IPS-15b (cell line): Measurements from ENCODE around the gene TDRD7.

Source experiments
- H3K27me3 ChIP-seq: one replicate; pipeline ENCODE4 v1.6.1; 2013; ENCODE audit warnings: low read length; ENCODE audit not compliant: control insufficient read depth, insufficient read depth
- H3K36me3 ChIP-seq: one replicate; pipeline ENCODE4 v1.6.1; 2013; ENCODE audit warnings: low read length; ENCODE audit not compliant: control insufficient read depth, insufficient read depth
- H3K4me1 ChIP-seq: one replicate; pipeline ENCODE4 v1.6.1; 2013; ENCODE audit warnings: mild to moderate bottlenecking, low read length; ENCODE audit not compliant: control insufficient read depth, insufficient read depth
- H3K4me3 ChIP-seq: one replicate; pipeline ENCODE4 v1.5.1; 2013; ENCODE audit warnings: low read depth, low read length
- H3K9ac ChIP-seq: one replicate; pipeline ENCODE4 v1.6.1; 2013; ENCODE audit warnings: low read depth, mild to moderate bottlenecking, low read length
- H3K9me3 ChIP-seq: one replicate; pipeline ENCODE4 v1.6.1; 2013; ENCODE audit warnings: mild to moderate bottlenecking, low read length; ENCODE audit not compliant: control insufficient read depth, insufficient read depth

Gene TDRD7

GRCh38 chr9:97411789-97412625 lies at the start of gene TDRD7:
TSS of gene TDRD7 (plus strand) at chr9:97412096. CDS start at chr9:97428466, 16,370 bp downstream.
- Histone ChIP-seq H3K36me3 (no peaks in the 10 kb centered on the region), H3K27me3 (peaks cover 22% of the 10 kb centered on the region), H3K9me3 (no peaks in the 10 kb centered on the region), H3K4me1 (no peaks in the 10 kb centered on the region), H3K9ac (peak within 1 kb of the TSS; percentile 38), H3K4me3 (peak within 1 kb of the TSS; percentile 68)

- Histone ChIP-seq H3K4me1 (peaks cover 10% of the 10 kb centered on the region), H3K27me3 (no peaks in the 10 kb centered on the region), H3K36me3 (peaks cover 6% of the 10 kb centered on the region), H3K9me3 (no peaks in the 10 kb centered on the region), H3K4me3 (no peak overlapping the region), H3K9ac (no peak overlapping the region)
Observed at GRCh38 chr9:97362777-97363545, 48.9 kb upstream of the TDRD7 start.

- Histone ChIP-seq H3K9me3 (no peaks in the 10 kb centered on the region), H3K4me3 (no peak overlapping the region), H3K9ac (peak overlapping the region; percentile 24), H3K4me1 (peaks cover 10% of the 10 kb centered on the region), H3K27me3 (no peaks in the 10 kb centered on the region), H3K36me3 (peaks cover 6% of the 10 kb centered on the region)
Observed at GRCh38 chr9:97363661-97364299, 48.1 kb upstream of the TDRD7 start.

- no peak overlapping the region for H3K4me3 ChIP-seq
- peaks cover 6% of the 10 kb centered on the region for H3K36me3 ChIP-seq
- no peaks in the 10 kb centered on the region for H3K27me3 ChIP-seq
- H3K9me3 ChIP-seq: no peaks in the 10 kb centered on the region
- no peak overlapping the region for H3K9ac ChIP-seq
- peaks cover 10% of the 10 kb centered on the region for H3K4me1 ChIP-seq
Observed at GRCh38 chr9:97364769-97365490, 47.0 kb upstream of the TDRD7 start.

GRCh38 chr9:97365634-97366033 lies 46.3 kb upstream of the TDRD7 start:
- Histone ChIP-seq H3K9ac (no peak overlapping the region), H3K4me3 (no peak overlapping the region), H3K36me3 (peaks cover 9% of the 10 kb centered on the region), H3K9me3 (no peaks in the 10 kb centered on the region), H3K27me3 (no peaks in the 10 kb centered on the region), H3K4me1 (peaks cover 10% of the 10 kb centered on the region)

GRCh38 chr9:97366476-97366875 lies 45.4 kb upstream of the TDRD7 start:
- Histone ChIP-seq H3K4me3 (no peak overlapping the region), H3K27me3 (no peaks in the 10 kb centered on the region), H3K4me1 (peaks cover 10% of the 10 kb centered on the region), H3K9me3 (no peaks in the 10 kb centered on the region), H3K36me3 (peaks cover 9% of the 10 kb centered on the region), H3K9ac (no peak overlapping the region)

GRCh38 chr9:97366889-97367288 lies 45.0 kb upstream of the TDRD7 start:
- no peak overlapping the region for H3K9ac ChIP-seq
- no peaks in the 10 kb centered on the region for H3K9me3 ChIP-seq
- peaks cover 6% of the 10 kb centered on the region for H3K36me3 ChIP-seq
- H3K4me1 ChIP-seq: peaks cover 10% of the 10 kb centered on the region
- H3K27me3 ChIP-seq: no peaks in the 10 kb centered on the region
- H3K4me3 ChIP-seq: no peak overlapping the region

GRCh38 chr9:97367729-97368128 lies 44.2 kb upstream of the TDRD7 start:
- Histone ChIP-seq H3K9me3 (no peaks in the 10 kb centered on the region), H3K4me1 (peaks cover 7% of the 10 kb centered on the region), H3K4me3 (no peak overlapping the region)

GRCh38 chr9:97368964-97369363 lies 42.9 kb upstream of the TDRD7 start:
- H3K4me3 ChIP-seq: no peak overlapping the region

More at GRCh38 chr9:97367729-97368128, 44.2 kb upstream of the TDRD7 start:
- H3K27me3 ChIP-seq: no peaks in the 10 kb centered on the region
- no peak overlapping the region for H3K9ac ChIP-seq
- H3K36me3 ChIP-seq: peaks cover 4% of the 10 kb centered on the region

GRCh38 chr9:97372580-97372979 lies 39.3 kb upstream of the TDRD7 start:
- no peaks in the 10 kb centered on the region for H3K4me1 ChIP-seq
- H3K9ac ChIP-seq: no peak overlapping the region
- H3K36me3 ChIP-seq: peaks cover 4% of the 10 kb centered on the region
- no peaks in the 10 kb centered on the region for H3K27me3 ChIP-seq
- no peaks in the 10 kb centered on the region for H3K9me3 ChIP-seq
- no peak overlapping the region for H3K4me3 ChIP-seq

More at GRCh38 chr9:97368964-97369363, 42.9 kb upstream of the TDRD7 start:
- Histone ChIP-seq H3K27me3 (no peaks in the 10 kb centered on the region), H3K9ac (no peak overlapping the region), H3K9me3 (no peaks in the 10 kb centered on the region), H3K4me1 (no peaks in the 10 kb centered on the region), H3K36me3 (peaks cover 4% of the 10 kb centered on the region)

GRCh38 chr9:97373331-97373730 lies 38.6 kb upstream of the TDRD7 start:
- Histone ChIP-seq H3K9me3 (no peaks in the 10 kb centered on the region), H3K36me3 (peaks cover 4% of the 10 kb centered on the region), H3K9ac (no peak overlapping the region), H3K27me3 (no peaks in the 10 kb centered on the region), H3K4me1 (no peaks in the 10 kb centered on the region), H3K4me3 (no peak overlapping the region)
